ENCODE results near the gene ACSL4. TPM values are rescaled to one million over a fixed set of nuclear protein-coding genes. Genes with fewer than 3 reads are reported as not detected.
"Not testable (repeated sequence)": the region's sequence is repeated elsewhere in the genome, so short reads cannot be mapped to it uniquely, and the experiment has no call there.

ACSL4 gene
- 10 to 100 TPM in 2 of 3 donors, 1 to 10 TPM in 1; 5.0 to 83.0 (median 28.8) TPM for polyA plus RNA-seq

DNA sequence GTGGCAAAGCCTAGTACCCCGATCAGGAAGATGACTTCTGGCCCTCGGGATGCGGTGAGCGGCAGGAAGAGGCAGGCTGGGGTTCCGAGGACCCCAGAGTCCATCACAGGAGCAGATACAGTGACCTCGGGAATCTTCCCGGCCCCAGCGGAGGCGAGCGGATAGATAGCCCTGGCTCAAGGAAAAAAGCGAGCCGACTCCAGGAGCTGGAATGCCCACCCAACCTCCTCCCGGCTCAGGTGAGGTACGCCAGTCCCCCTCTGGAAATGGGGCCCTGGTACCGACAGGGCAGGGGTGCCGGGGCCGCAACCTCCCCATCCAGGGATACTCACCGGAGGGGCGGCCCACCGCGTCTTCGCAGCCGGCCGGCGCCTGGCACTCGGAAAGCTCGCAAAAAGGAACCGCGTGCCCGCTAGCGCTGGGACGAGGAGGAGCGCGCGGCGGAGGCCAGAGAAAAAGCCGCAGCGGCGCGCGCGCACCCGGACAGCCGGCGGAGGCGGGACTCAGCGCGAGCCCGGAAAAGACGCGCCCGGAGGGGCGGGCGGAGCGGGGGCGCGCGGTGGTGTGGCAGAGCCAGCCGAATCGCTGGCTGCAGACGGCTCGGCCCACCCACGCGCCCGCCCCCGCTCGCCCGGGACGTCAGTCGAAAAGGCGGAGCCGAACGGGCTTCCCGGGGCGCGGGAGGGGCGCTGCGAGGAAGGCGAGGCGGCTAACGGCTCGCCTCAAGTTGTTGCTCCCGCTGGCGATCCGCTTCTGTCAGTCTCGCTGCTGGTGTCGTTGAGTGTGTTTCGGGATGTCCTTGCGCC, at the start of gene ACSL4:
Gene ACSL4 (minus strand): TSS at position 451 of the 806 bp plus-strand sequence. CDS start 49,894 bp downstream, outside the sequence.
- no peak within 1 kb of the TSS for H3K27ac ChIP-seq (ENCODE audit: low read depth, low read length)
- 0 to 42% (median 0%) methylated on average over 30 to 88 of the region's 89 CpGs for WGBS, 3 donors

DNA sequence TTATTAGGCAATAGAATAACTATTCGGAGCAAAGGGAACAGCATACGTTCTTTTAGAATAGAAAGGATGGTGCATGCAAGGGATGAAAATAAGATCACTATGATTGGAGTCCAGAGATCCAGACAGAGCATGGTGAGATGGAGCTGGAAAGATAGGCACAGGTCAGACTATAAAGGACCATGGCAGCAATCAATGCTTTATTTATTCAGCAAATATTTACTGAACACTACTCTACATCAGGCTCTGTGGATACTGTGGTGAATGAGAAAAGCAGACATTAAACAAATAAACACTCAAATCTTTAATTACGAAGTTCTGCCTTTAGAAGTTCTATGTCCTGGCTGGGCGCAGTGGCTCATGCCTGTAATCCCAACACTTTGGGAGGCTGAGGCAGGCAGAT, 44.7 kb upstream of the ACSL4 start:
- H3K27ac ChIP-seq (ENCODE audit: low read depth, low read length): no peak overlapping the region
- 79 to 95% (median 81%) methylated on average over 4 of the region's 4 CpGs for WGBS, 3 donors

GRCh38 chrX:109776986-109777385, 43.9 kb upstream of the ACSL4 start:
- 75 to 96% (median 85%) methylated on average over 4 of the region's 4 CpGs for WGBS, 3 donors
- H3K27ac ChIP-seq (ENCODE audit: low read depth, low read length): no peak overlapping the region

GRCh38 chrX:109776432-109776831, 43.4 kb upstream of the ACSL4 start:
- WGBS, 3 donors: 63 to 86% (median 83%) methylated on average over 3 of the region's 3 CpGs
- H3K27ac ChIP-seq (ENCODE audit: low read depth, low read length): no peak overlapping the region

DNA sequence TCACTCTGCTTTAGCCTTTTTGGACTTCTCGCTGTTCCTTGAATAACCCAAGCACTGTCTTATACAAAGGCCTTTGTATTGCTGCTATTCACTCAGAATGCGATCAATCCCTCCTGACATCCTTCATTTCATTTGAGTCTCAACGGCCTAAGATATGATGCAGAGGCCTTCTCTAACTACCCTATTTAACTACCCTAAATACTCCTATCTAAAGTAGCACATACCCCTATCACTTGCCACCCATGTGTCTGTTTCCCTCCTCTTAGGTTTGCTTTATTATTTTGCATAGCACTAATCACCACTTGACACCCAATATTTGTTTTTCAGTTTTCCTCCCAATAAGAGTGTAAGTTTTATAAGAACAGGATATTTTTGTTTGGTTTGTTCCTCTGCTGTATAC, 42.3 kb upstream of the ACSL4 start:
- no peak overlapping the region for H3K27ac ChIP-seq (ENCODE audit: low read depth, low read length)
- 73 to 92% (median 85%) methylated on average over 3 of the region's 3 CpGs for WGBS, 3 donors

- no peak overlapping the region for H3K27ac ChIP-seq (ENCODE audit: low read depth, low read length)
- whole genome bisulfite sequencing, 3 donors: 47 to 79% (median 49%) methylated on average over 5 of the region's 5 CpGs
Measured at GRCh38 chrX:109774706-109775105, 41.6 kb upstream of the ACSL4 start.

- WGBS, 3 donors: 80 to 87% (median 81%) methylated on average over 1 of the region's 1 CpG
- H3K27ac ChIP-seq (ENCODE audit: low read depth, low read length): no peak overlapping the region
Measured at GRCh38 chrX:109774136-109774535, 41.1 kb upstream of the ACSL4 start.

GRCh38 chrX:109773374-109773773, 40.3 kb upstream of the ACSL4 start:
- no peak overlapping the region for H3K27ac ChIP-seq (ENCODE audit: low read depth, low read length)
- 83 to 90% (median 84%) methylated on average over 2 of the region's 2 CpGs for WGBS, 3 donors

DNA sequence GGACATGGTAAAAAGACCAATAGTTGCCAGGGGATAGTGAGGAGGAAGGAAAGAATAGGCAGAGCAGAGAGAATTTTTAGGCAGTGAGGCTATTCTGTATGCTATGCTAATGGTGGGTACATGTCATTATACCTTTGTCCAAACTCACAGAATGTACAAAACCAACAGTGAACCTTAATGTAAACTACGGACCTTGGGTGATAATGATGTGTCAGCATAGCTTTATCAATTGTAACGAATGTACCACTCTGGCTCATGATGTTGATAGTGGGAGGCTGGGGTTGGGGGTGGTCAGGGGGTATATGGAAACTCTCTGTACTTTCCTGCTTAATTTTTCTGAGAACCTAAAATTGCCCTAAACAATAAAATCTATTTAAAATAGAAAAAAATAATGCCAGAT, 37.7 kb upstream of the ACSL4 start:
- no peak overlapping the region for H3K27ac ChIP-seq (ENCODE audit: low read depth, low read length)
- 62 to 75% (median 67%) methylated on average over 2 of the region's 2 CpGs for WGBS, 3 donors

DNA sequence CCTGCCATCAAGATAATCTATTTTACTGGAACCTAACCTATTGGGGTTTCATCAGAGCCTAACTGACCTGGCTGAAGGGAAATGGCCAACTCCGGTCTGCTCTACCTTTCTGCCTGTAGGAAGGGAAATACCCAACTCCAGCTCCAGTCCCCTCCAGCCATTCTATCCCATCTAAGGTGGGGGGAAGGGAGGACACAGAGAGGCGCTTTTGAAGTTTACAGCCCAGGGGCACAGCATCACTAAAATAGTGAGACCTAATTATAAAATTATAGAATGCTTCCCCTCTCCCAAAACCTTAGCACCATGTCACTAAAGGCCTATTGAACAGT, 27.8 kb upstream of the ACSL4 start:
- 54 to 87% (median 83%) methylated on average over 2 of the region's 2 CpGs for WGBS, 3 donors
- H3K27ac ChIP-seq (ENCODE audit: low read depth, low read length): no peak overlapping the region

- WGBS, 3 donors: 45 to 62% (median 53%) methylated on average over 5 of the region's 5 CpGs
- H3K27ac ChIP-seq (ENCODE audit: low read depth, low read length): no peak overlapping the region
Measured at GRCh38 chrX:109760209-109760921, 27.3 kb upstream of the ACSL4 start.

GRCh38 chrX:109753256-109753655, 20.2 kb upstream of the ACSL4 start:
- WGBS, 3 donors: 89 to 94% (median 90%) methylated on average over 4 of the region's 4 CpGs
- no peak overlapping the region for H3K27ac ChIP-seq (ENCODE audit: low read depth, low read length)

DNA sequence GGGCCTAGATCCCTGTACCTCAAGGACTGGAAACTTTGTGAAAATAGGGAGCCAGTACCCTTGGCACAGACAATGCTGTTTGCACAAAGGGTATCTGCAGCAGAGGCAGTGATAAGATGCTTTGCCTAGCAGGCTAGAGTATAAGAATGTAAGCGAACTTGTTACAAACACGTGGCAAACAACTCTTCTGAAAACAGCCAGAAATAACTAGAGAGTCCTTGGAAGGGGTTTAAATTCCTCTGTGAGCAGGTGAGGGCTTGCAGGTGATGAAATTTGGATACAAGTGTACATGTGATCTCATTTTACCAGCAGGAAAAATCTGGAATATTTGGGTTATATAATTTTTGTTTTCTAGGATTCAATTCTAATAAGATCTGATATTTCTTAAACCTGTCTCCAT, 18.6 kb upstream of the ACSL4 start:
- WGBS, 3 donors: 35 to 90% (median 59%) methylated on average over 2 of the region's 2 CpGs
- H3K27ac ChIP-seq (ENCODE audit: low read depth, low read length): no peak overlapping the region

DNA sequence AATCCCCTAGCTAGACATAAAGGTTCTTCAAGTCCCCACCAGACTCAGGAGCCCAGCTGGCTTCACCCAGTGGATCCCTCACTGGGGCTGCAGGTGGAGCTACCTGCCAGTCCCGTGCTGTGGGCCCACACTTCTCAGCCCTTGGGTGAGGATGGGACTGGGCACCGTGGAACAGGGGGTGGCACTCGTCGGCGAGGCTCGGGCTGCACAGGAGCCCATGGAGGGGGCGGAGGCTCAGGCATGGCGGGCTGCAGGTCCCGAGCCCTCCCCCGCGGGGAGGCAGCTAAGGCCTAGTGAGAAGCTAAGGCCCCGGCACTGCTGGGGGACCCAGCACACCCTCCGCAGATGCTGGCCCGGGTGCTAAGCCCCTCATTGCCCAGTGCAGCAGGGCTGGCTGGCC, 16.1 kb upstream of the ACSL4 start:
- H3K27ac ChIP-seq (ENCODE audit: low read depth, low read length): no peak overlapping the region
- 95 to 98% (median 97%) methylated on average over 12 to 14 of the region's 14 CpGs for WGBS, 3 donors

DNA sequence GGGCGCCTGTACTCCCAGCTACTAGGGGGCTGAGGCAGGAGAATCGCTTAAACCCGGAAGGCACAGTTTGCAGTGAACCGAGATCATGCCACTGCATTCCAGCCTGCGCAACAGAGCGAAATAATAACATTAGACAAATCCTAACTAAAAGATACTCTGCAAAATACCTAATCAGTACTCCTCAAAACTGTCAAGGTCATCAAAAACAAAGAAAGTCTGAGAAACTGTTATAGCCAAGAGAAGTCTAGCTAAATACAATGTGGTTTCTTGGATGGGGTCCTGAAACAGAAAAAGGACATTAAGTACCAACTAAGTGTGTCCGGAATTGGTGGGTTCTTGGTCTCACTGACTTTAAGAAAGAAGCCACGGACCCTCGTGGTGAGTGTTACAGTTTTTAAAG, 14.6 kb upstream of the ACSL4 start:
- H3K27ac ChIP-seq (ENCODE audit: low read depth, low read length): no peak overlapping the region
- WGBS, 3 donors: 88 to 97% (median 95%) methylated on average over 9 of the region's 9 CpGs

DNA sequence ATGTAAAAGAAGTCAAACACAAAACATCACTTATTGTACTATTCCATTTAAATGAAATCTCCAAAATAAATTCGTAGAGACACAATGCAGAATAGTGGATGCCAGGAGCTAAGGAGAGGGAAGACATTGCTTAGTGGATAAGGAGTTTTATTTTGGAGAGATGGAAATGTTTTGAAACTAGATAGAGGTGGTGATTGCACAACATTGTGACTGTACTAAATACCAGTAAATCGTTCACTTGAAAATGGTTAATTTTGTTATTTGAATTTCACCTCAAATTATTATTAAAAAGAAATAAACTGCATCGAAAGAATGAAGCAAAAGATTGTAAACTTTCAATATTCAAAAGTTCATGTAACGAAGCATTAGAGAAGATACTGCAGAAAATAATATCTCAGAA, 9.7 kb upstream of the ACSL4 start:
- WGBS, 3 donors: 45 to 88% (median 73%) methylated on average over 4 of the region's 4 CpGs
- no peak overlapping the region for H3K27ac ChIP-seq (ENCODE audit: low read depth, low read length)

- not testable (repeated sequence) for H3K27ac ChIP-seq (ENCODE audit: low read depth, low read length)
- 50 to 68% (median 61%) methylated on average over 11 of the region's 11 CpGs for WGBS, 3 donors
Measured at GRCh38 chrX:109740896-109741295, 7.8 kb upstream of the ACSL4 start.

DNA sequence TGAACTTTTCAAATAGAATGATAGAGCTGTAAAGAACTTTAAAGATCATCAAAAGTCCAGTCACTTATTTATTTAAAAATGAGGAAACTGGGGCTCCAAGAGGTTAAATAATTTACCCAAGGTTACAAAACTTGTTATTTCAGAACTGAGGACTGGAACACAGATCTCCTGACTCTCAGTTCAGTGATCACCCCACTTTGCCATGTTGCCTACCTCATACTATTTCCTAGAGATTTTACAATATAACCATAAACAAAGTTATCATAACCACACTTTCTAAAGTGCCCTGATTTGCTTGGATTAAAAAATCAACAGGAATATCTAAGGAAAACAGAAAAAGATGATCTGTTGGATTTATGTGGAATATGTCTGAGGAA, 7.4 kb upstream of the ACSL4 start:
- no peak overlapping the region for H3K27ac ChIP-seq (ENCODE audit: low read depth, low read length)

DNA sequence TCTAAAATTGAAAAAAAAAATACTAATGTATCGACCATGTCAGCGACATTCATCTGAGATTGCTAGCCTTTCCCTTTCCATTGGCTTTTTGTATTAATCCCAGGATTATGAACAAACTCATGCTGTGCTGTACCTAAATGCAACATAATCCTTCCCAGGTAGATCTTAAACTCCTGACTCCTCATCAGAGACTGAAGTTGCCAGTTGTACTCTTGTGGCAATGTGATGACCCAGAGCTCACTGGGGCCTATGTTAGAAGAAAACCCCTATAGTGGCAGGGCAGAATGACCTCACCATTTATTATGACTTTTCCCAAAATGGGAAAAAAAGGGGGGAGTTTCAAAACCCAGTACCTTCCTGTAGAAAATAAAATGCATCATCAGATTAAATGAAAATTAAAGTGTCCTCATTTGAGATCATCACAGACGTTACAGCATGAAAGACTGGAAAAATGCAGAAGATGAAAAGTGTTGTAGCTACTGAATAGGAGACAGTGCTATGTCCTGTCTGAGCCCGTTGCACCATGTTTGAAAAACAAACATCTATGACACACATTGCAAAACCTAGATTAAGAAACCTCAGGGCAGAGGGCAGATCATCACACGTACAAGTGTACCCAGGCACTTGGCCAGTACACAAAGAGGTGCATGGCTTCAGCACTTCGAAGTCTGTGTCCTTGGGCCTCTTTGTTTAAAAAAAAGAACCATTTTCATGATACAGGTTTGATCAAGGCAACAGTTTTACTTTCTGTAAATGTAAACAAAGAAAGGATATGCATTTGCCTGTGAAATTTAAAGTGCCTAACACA, 6.8 kb upstream of the ACSL4 start:
- WGBS, 3 donors: 55 to 61% (median 60%) methylated on average over 6 of the region's 6 CpGs
- no peak overlapping the region for H3K27ac ChIP-seq (ENCODE audit: low read depth, low read length)

All from adipose tissue (tissue), 3 donors.